GM23338 (cell line): ENCODE results near the gene C1QTNF1. TPM values are rescaled to one million over a fixed set of nuclear protein-coding genes. Genes with fewer than 3 reads are reported as not detected.

Source experiments
- ATAC-seq: fragments of 200-7000 bp; cut with Tn5 transposase; 3 replicates; pipeline ENCODE4 v1.9.1; 2020
- DNase-seq: peaks from one replicate; pipeline ENCODE4 v3.0.0-alpha.2; 2015; ENCODE audit warnings: low spot score
- H2AFZ ChIP-seq: fragments of 200-600 bp; sonication (generic); 2 replicates; pipeline ENCODE4 v1.8.0; 2016; ENCODE audit warnings: antibody characterized with exemption, mild to moderate bottlenecking, moderate library complexity
- H3F3A ChIP-seq: fragments of 200-600 bp; sonication (generic); replicated peaks from 2 replicates; pipeline ENCODE4 v1.8.0; 2017; ENCODE audit warnings: antibody characterized with exemption, mixed run types, low read depth
- H3K27ac ChIP-seq: fragments of 200-600 bp; sonication (generic); 2 replicates; pipeline ENCODE4 v1.6.1; 2016; ENCODE audit warnings: low read depth
- H3K27me3 ChIP-seq: fragments of 200-600 bp; sonication (generic); 2 replicates; pipeline ENCODE4 v1.8.0; 2016; ENCODE audit warnings: mild to moderate bottlenecking, mixed run types, moderate library complexity; ENCODE audit not compliant: insufficient read depth
- H3K36me3 ChIP-seq: fragments of 200-600 bp; sonication (generic); 2 replicates; pipeline ENCODE4 v1.8.0; 2016; ENCODE audit warnings: mild to moderate bottlenecking; ENCODE audit not compliant: insufficient read depth
- H3K4me1 ChIP-seq: fragments of 200-600 bp; sonication (generic); 2 replicates; pipeline ENCODE4 v1.8.0; 2016; ENCODE audit warnings: mild to moderate bottlenecking, moderate library complexity; ENCODE audit not compliant: insufficient read depth
- H3K4me2 ChIP-seq: fragments of 200-600 bp; sonication (generic); 2 replicates; pipeline ENCODE4 v1.7.1; 2017; ENCODE audit warnings: mixed run types
- H3K4me3 ChIP-seq: fragments of 200-600 bp; sonication (generic); 2 replicates; pipeline ENCODE4 v1.6.1; 2016; ENCODE audit warnings: mixed run types
- H3K79me2 ChIP-seq: fragments of 200-600 bp; sonication (generic); replicated peaks from 2 replicates; pipeline ENCODE4 v1.8.0; 2017; ENCODE audit warnings: mild to moderate bottlenecking; ENCODE audit not compliant: insufficient read depth
- H3K9me2 ChIP-seq: fragments of 200-600 bp; sonication (generic); 2 replicates; pipeline ENCODE4 v1.8.0; 2017; ENCODE audit not compliant: insufficient read depth
- H4K20me1 ChIP-seq: fragments of 200-600 bp; sonication (generic); replicated peaks from 2 replicates; pipeline ENCODE4 v1.8.0; 2017; ENCODE audit warnings: mild to moderate bottlenecking; ENCODE audit not compliant: insufficient read depth
- H3K27ac Mint-ChIP-seq: 2 replicates; pipeline ENCODE4 v1.8.0; 2020; ENCODE audit warnings: inconsistent platforms, mild to moderate bottlenecking, moderate library complexity, mixed read lengths
- H3K27me3 Mint-ChIP-seq: 3 replicates; pipeline ENCODE4 v1.8.0; 2022; ENCODE audit warnings: low read depth, mild to moderate bottlenecking, moderate library complexity, mixed read lengths, inconsistent platforms; ENCODE audit not compliant: insufficient read depth, poor library complexity
- H3K36me3 Mint-ChIP-seq: 3 replicates; pipeline ENCODE4 v1.8.0; 2021; ENCODE audit warnings: low read depth, mild to moderate bottlenecking, inconsistent platforms, moderate library complexity, mixed read lengths
- H3K4me1 Mint-ChIP-seq: 3 replicates; pipeline ENCODE4 v1.8.0; 2020; ENCODE audit warnings: mild to moderate bottlenecking, inconsistent platforms, mixed read lengths
- H3K4me3 Mint-ChIP-seq: 3 replicates; pipeline ENCODE4 v1.8.0; 2021; ENCODE audit warnings: moderate library complexity, mild to moderate bottlenecking, inconsistent platforms, mixed read lengths
- H3K9me3 Mint-ChIP-seq: 3 replicates; pipeline ENCODE4 v1.8.0; 2020; ENCODE audit warnings: moderate library complexity, mild to moderate bottlenecking, inconsistent platforms, mixed read lengths
- CREB1 ChIP-seq: fragments of 250-450 bp; sonication (Bioruptor Pico); IDR thresholded peaks from 2 replicates; pipeline ENCODE4 v1.5.0; 2020; ENCODE audit warnings: low read depth, mild to moderate bottlenecking, moderate library complexity
- ETS1 ChIP-seq: IDR thresholded peaks from 2 replicates; pipeline ENCODE4 v1.6.1; 2016; ENCODE audit warnings: antibody characterized with exemption
- EZH2 ChIP-seq: fragments of 200-600 bp; sonication (generic); IDR thresholded peaks from one replicate; pipeline ENCODE4 v1.8.0; 2017; ENCODE audit warnings: antibody characterized with exemption, mild to moderate bottlenecking, low read depth; ENCODE audit not compliant: unreplicated experiment
- EZH2phosphoT487 ChIP-seq: fragments of 200-600 bp; sonication (generic); IDR thresholded peaks from one replicate; pipeline ENCODE4 v1.8.1; 2018; ENCODE audit warnings: antibody characterized with exemption; ENCODE audit not compliant: unreplicated experiment
- JUNB ChIP-seq: IDR thresholded peaks from one replicate; pipeline ENCODE4 v1.6.1; 2016; ENCODE audit warnings: antibody characterized with exemption; ENCODE audit not compliant: unreplicated experiment
- NANOG ChIP-seq: IDR thresholded peaks from 2 replicates; pipeline ENCODE4 v1.6.1; 2016; ENCODE audit warnings: antibody characterized with exemption, borderline replicate concordance
- POLR2AphosphoS5 ChIP-seq: IDR thresholded peaks from 2 replicates; pipeline ENCODE4 v1.6.1; 2016; ENCODE audit warnings: antibody characterized with exemption, low read depth
- REST ChIP-seq: IDR thresholded peaks from one replicate; pipeline ENCODE4 v1.6.1; 2018; ENCODE audit warnings: antibody characterized with exemption; ENCODE audit not compliant: unreplicated experiment
- ZNF331 ChIP-seq: fragments of 250-450 bp; sonication (Bioruptor Pico); IDR thresholded peaks from 2 replicates; pipeline ENCODE4 v1.5.0; 2020; ENCODE audit warnings: low read depth, mild to moderate bottlenecking, moderate library complexity
- polyA plus RNA-seq: library from polyadenylated mRNA; unstranded; fragments of >200 nt; fragmentation: Nextera tagmentation; extraction: Ambion mirVana; gene quantifications from 2 replicates; pipeline ENCODE4 v1.2.1, GENCODE V29; 2016
- total RNA-seq: library from RNA; depleted of rRNA; stranded (reverse); fragments of >200 nt; shearing (Covaris generic); gene quantifications from 2 replicates; pipeline ENCODE4 v1.2.3, GENCODE V29; 2014

Gene C1QTNF1
- total and polyA plus RNA-seq, 2 experiments from 2014 or later = 1.1 to 1.9 TPM

GRCh38 chr17:79053251-79053925, 29.4 kb downstream of the C1QTNF1 start (continued):
- TF ChIP-seq REST (no peak), ZNF331 (CRISPR knock-in tag) (no peak)

DNA sequence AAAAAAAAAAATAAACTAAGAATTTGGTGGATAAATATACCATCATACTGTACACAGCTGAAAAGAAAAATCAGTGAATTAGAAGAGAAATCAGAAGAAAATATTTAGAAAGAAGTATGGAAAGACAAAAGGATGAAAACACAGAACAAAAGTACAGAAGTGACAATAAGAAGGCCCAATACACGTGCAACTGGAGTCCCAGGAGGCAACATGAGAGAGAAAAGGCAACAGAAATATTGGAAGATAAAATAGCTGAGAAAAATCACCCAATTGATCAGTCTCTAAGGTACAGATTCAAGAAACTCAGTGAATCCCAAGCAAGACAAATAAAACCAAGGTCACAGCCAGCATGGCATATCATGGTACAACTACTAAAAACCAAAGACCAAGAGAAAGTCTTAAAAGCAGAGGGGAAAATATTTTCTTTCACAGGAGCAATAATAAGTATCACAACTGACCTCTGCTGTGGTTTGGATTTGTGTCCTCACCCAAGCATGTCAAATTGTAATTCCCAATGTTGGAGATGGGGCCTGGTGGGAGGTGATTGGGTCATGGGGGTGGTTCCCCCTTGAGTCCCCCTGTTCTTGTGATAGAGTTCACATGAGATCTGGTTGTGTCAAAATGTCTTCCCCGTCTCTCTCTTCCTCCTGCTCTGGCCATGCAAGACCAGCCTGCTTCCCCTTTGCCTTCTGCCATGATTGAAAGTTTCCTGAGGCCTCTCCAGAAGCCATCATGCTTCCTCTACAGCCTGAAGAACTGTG, 30.4 kb downstream of the C1QTNF1 start:
- DNase-seq = no peak
- peaks cover 27% of the 10 kb centered on the region for H3K9me3 Mint-ChIP-seq
- H3K27me3 Mint-ChIP-seq = peaks cover 15% of the 10 kb centered on the region
- Histone ChIP-seq H3K4me1 (no peaks in the 10 kb centered on the region), H3K36me3 (no peaks in the 10 kb centered on the region), H3K27ac (no peak overlapping the region), H3F3A (no peaks in the 10 kb centered on the region), H3K9me2 (no peaks in the 10 kb centered on the region), H4K20me1 (no peaks in the 10 kb centered on the region), H3K79me2 (no peaks in the 10 kb centered on the region), H3K4me3 (no peak overlapping the region), H2AFZ (no peak overlapping the region), H3K4me2 (no peak overlapping the region), H3K27me3 (no peaks in the 10 kb centered on the region)
- H3K36me3 Mint-ChIP-seq = no peaks in the 10 kb centered on the region; the same call in 2 of the 3 replicates
- TF ChIP-seq CREB1 (CRISPR knock-in tag) = no peak
- no peak for TF ChIP-seq JUNB
- no peak for ATAC-seq
- no peak overlapping the region for H3K4me3 Mint-ChIP-seq
- H3K4me1 Mint-ChIP-seq = no peaks in the 10 kb centered on the region
- H3K27ac Mint-ChIP-seq = no peak overlapping the region

DNA sequence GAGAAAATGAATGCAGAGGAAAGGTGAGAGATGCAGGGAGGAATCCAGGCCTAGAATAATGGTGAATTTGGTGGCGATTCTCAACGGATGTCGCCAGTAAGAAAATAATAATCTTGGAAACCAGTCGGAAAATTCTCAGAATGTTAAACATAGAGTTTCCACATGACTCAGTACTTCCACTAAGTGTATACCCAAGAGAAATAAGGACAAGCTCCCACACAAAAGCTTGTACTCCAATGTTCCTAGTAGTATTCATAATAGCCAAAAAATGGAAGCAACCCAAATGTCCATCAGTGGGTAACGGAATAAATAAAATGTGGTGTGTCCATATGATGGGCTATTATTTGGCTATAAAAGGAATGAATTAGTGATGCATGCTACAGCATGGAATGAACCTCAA, 31.2 kb downstream of the C1QTNF1 start:
- Mint-ChIP-seq H3K36me3 (no peaks in the 10 kb centered on the region; the same call in 2 of the 3 replicates), H3K9me3 (peaks cover 27% of the 10 kb centered on the region), H3K4me3 (no peak overlapping the region), H3K27me3 (peaks cover 9% of the 10 kb centered on the region), H3K27ac (no peak overlapping the region), H3K4me1 (no peaks in the 10 kb centered on the region)
- ATAC-seq (no peak), DNase-seq (no peak)
- no peaks in the 10 kb centered on the region for H3K4me1 ChIP-seq
- no peak for TF ChIP-seq POLR2AphosphoS5
- TF ChIP-seq EZH2 = no peak
- TF ChIP-seq ETS1 = no peak
- TF ChIP-seq JUNB = no peak
- no peak for TF ChIP-seq ZNF331 (CRISPR knock-in tag)
- TF ChIP-seq CREB1 (CRISPR knock-in tag) = no peak
- TF ChIP-seq NANOG = no peak
- no peak for TF ChIP-seq EZH2phosphoT487
- no peaks in the 10 kb centered on the region for H3K27me3 ChIP-seq
- no peak overlapping the region for H2AFZ ChIP-seq
- H3K9me2 ChIP-seq = no peaks in the 10 kb centered on the region
- H3K4me3 ChIP-seq = no peak overlapping the region
- H3K36me3 ChIP-seq = no peaks in the 10 kb centered on the region
- H4K20me1 ChIP-seq = no peaks in the 10 kb centered on the region
- H3K79me2 ChIP-seq = no peaks in the 10 kb centered on the region
- no peak overlapping the region for H3K27ac ChIP-seq
- no peaks in the 10 kb centered on the region for H3F3A ChIP-seq
- no peak overlapping the region for H3K4me2 ChIP-seq
